Mucosa of rectum (tissue), 2 donors: Measurements from ENCODE around the gene NNMT.

Source experiments
- H3K27ac ChIP-seq, 2 donors: one replicate each; pipeline ENCODE4 v1.7.0; 2013; ENCODE audit warnings: inconsistent platforms in 2 of 2, low read depth in 2 of 2, low read length in 2 of 2
- H3K27me3 ChIP-seq, 2 donors: one replicate each; pipeline ENCODE4 v1.7.0; 2013; ENCODE audit warnings: low read length in 2 of 2; ENCODE audit not compliant: control insufficient read depth in 2 of 2, insufficient read depth in 2 of 2
- H3K36me3 ChIP-seq, 2 donors: one replicate each; pipeline ENCODE4 v1.7.0; 2013; ENCODE audit warnings: low read length in 2 of 2; ENCODE audit not compliant: control insufficient read depth in 2 of 2, insufficient read depth in 2 of 2
- H3K4me1 ChIP-seq, 2 donors: one replicate each; pipeline ENCODE4 v1.7.0; 2013; ENCODE audit warnings: low read length in 2 of 2, mild to moderate bottlenecking in 1 of 2; ENCODE audit not compliant: control insufficient read depth in 2 of 2, insufficient read depth in 2 of 2
- H3K4me3 ChIP-seq, 2 donors: one replicate each; pipeline ENCODE4 v1.7.0; 2013; ENCODE audit warnings: low read length in 2 of 2
- H3K9ac ChIP-seq, 2 donors: one replicate each; pipeline ENCODE4 v1.7.0; 2013; ENCODE audit warnings: low read length in 2 of 2, low read depth in 1 of 2, mild to moderate bottlenecking in 1 of 2
- H3K9me3 ChIP-seq, 2 donors: one replicate each; pipeline ENCODE4 v1.7.0; 2013; ENCODE audit warnings: low read length in 2 of 2; ENCODE audit not compliant: control insufficient read depth in 2 of 2
- donor health status: healthy.
- donor health status: Normal muscosa, but diverticular disease.

NNMT gene

DNA sequence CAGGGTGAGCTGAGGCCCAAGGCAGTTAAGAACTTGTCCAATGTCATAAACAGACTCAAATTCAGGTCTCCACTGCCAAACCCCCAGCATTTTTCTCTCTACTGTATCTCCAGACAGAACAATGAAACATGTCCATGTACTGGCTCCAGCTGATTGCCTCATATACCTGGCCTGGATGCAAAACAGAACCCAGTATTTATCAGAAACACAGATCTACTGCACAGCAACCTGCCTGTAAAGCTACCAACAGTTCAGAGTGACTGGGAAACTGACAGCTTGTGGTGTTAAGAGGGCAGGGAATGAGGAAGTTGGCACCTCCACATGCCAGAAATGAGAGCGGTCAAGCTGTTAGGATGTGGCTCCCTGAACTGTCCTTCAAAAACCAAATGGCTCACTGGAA is 62.5 kb downstream of the NNMT start:
- Histone ChIP-seq H3K36me3 (no peaks in the 10 kb centered on the region), H3K27ac (no peak overlapping the region), H3K9me3 (no peaks in the 10 kb centered on the region), H3K4me3 (no peak overlapping the region), H3K9ac (no peak overlapping the region), H3K4me1 (no peaks in the 10 kb centered on the region), H3K27me3 (no peaks in the 10 kb centered on the region)

DNA sequence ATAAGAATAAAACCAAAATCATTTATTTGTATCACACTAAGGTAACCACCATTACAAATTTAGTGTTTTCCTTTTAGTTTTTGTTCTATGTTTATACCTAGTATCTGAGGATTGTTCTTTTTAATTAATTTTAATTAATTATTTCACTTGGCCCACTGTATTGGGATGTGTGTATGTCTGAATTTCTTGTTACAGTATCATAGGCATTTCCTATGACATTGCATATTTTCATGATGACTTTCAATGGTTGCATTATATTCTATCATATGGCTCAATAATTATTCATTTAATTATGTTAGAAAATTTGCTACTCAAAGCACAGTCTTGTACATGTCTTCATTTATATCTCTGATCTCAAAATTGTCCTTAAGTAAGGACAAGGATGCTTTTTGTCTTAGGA is 63.1 kb downstream of the NNMT start:
- Histone ChIP-seq H3K36me3 (no peaks in the 10 kb centered on the region), H3K27ac (no peak overlapping the region), H3K9ac (no peak overlapping the region)

GRCh38 chr11:114362326-114362725 is 66.1 kb downstream of the NNMT start:
- Histone ChIP-seq H3K27ac (no peak overlapping the region), H3K4me1 (no peaks in the 10 kb centered on the region), H3K4me3 (no peak overlapping the region), H3K27me3 (no peaks in the 10 kb centered on the region), H3K36me3 (no peaks in the 10 kb centered on the region), H3K9ac (no peak overlapping the region), H3K9me3 (no peaks in the 10 kb centered on the region)

More for the DNA sequence above, 63.1 kb downstream of the NNMT start:
- no peaks in the 10 kb centered on the region for H3K4me1 ChIP-seq
- H3K27me3 ChIP-seq, result no peaks in the 10 kb centered on the region
- no peaks in the 10 kb centered on the region for H3K9me3 ChIP-seq
- no peak overlapping the region for H3K4me3 ChIP-seq

- no peaks in the 10 kb centered on the region for H3K4me1 ChIP-seq
- no peak overlapping the region for H3K9ac ChIP-seq
- H3K27me3 ChIP-seq, result no peaks in the 10 kb centered on the region
- H3K36me3 ChIP-seq, result no peaks in the 10 kb centered on the region
- H3K27ac ChIP-seq, result no peak overlapping the region
- H3K4me3 ChIP-seq, result no peak overlapping the region
- H3K9me3 ChIP-seq, result no peaks in the 10 kb centered on the region
These were observed 66.8 kb downstream of the NNMT start for GRCh38 chr11:114362958-114363357.
